Glutamatergic neuron (in vitro differentiated cells): ENCODE results near the gene HNF4A. TPM values are rescaled to one million over a fixed set of nuclear protein-coding genes. Genes with fewer than 3 reads are reported as not detected.

Experiments
- DNase-seq: peaks from one replicate; pipeline ENCODE4 v3.0.0; 2022
- H3K27ac Mint-ChIP-seq: one replicate; pipeline ENCODE4 v1.8.0; 2020; ENCODE audit warnings: mild to moderate bottlenecking, mixed read lengths, inconsistent platforms; ENCODE audit not compliant: unreplicated experiment
- H3K27me3 Mint-ChIP-seq: one replicate; pipeline ENCODE4 v1.8.0; 2020; ENCODE audit warnings: mild to moderate bottlenecking, moderate library complexity, mixed read lengths, inconsistent platforms; ENCODE audit not compliant: unreplicated experiment
- H3K36me3 Mint-ChIP-seq: one replicate; pipeline ENCODE4 v1.8.0; 2020; ENCODE audit warnings: mild to moderate bottlenecking, mixed read lengths, inconsistent platforms; ENCODE audit not compliant: unreplicated experiment
- H3K4me1 Mint-ChIP-seq: one replicate; pipeline ENCODE4 v1.8.0; 2020; ENCODE audit warnings: mild to moderate bottlenecking, low read depth, mixed read lengths, inconsistent platforms; ENCODE audit not compliant: unreplicated experiment
- H3K4me3 Mint-ChIP-seq: one replicate; pipeline ENCODE4 v1.8.0; 2020; ENCODE audit warnings: mild to moderate bottlenecking, mixed read lengths, inconsistent platforms; ENCODE audit not compliant: unreplicated experiment
- H3K9me3 Mint-ChIP-seq: one replicate; pipeline ENCODE4 v1.8.0; 2020; ENCODE audit warnings: mild to moderate bottlenecking, moderate library complexity, mixed read lengths, inconsistent platforms; ENCODE audit not compliant: unreplicated experiment
- total RNA-seq: library from RNA; stranded (reverse); fragmentation: NEBNext Ultra II Directional; extraction: Animal tissue kit (Norgen Biotek cat#: 25700); gene quantifications from one replicate; pipeline ENCODE4 v1.2.1, GENCODE V29; 2021; ENCODE audit not compliant: unreplicated experiment
- TF ChIP-seq, protein P1 (sequence below): fragments of 200-600 bp; sonication (generic); IDR thresholded peaks from one replicate; pipeline ENCODE4 v1.5.0; 2021; ENCODE audit not compliant: partially characterized antibody, unreplicated experiment

HNF4A gene
- total RNA-seq, 1 donor from 2014 or later = not detected

DNA sequence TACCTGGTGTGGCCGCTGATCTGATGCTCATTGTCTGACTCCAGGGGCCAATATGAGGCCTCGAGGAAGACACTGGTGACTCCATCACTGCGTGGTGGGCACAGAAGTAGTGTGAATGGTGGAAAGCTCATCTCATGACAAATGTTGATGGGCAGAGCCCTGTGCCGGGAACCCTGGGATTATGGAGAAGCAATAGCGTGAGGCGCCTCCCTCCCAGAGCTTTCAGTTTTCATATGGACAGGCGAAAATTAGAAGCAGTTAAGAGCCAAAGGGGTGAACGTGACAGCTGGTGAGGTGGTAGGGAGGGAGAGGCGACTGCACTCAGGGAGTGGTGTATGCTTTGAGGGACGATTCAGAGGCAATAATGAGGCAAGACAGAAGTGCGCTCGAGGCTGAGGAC is 80.9 kb downstream of the HNF4A start:
- H3K4me3 Mint-ChIP-seq = no peak overlapping the region
- H3K27ac Mint-ChIP-seq = no peak overlapping the region
- no peak for DNase-seq
- H3K27me3 Mint-ChIP-seq = peaks cover 2% of the 10 kb centered on the region
- peaks cover 4% of the 10 kb centered on the region for H3K9me3 Mint-ChIP-seq
- no peaks in the 10 kb centered on the region for H3K36me3 Mint-ChIP-seq
- no peaks in the 10 kb centered on the region for H3K4me1 Mint-ChIP-seq
- TF ChIP-seq, protein P1, sequence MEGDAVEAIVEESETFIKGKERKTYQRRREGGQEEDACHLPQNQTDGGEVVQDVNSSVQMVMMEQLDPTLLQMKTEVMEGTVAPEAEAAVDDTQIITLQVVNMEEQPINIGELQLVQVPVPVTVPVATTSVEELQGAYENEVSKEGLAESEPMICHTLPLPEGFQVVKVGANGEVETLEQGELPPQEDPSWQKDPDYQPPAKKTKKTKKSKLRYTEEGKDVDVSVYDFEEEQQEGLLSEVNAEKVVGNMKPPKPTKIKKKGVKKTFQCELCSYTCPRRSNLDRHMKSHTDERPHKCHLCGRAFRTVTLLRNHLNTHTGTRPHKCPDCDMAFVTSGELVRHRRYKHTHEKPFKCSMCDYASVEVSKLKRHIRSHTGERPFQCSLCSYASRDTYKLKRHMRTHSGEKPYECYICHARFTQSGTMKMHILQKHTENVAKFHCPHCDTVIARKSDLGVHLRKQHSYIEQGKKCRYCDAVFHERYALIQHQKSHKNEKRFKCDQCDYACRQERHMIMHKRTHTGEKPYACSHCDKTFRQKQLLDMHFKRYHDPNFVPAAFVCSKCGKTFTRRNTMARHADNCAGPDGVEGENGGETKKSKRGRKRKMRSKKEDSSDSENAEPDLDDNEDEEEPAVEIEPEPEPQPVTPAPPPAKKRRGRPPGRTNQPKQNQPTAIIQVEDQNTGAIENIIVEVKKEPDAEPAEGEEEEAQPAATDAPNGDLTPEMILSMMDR = no peak

- Mint-ChIP-seq H3K27ac (no peak overlapping the region), H3K27me3 (peaks cover 2% of the 10 kb centered on the region), H3K4me3 (no peak overlapping the region), H3K9me3 (peaks cover 4% of the 10 kb centered on the region), H3K36me3 (no peaks in the 10 kb centered on the region), H3K4me1 (no peaks in the 10 kb centered on the region)
- TF ChIP-seq, protein P1 = no peak
- DNase-seq = no peak
Measured at GRCh38 chr20:44437497-44437896, 82.0 kb downstream of the HNF4A start.

GRCh38 chr20:44438782-44439181 is 83.3 kb downstream of the HNF4A start:
- Mint-ChIP-seq H3K27me3 (peaks cover 2% of the 10 kb centered on the region), H3K27ac (no peak overlapping the region), H3K36me3 (no peaks in the 10 kb centered on the region), H3K4me1 (no peaks in the 10 kb centered on the region), H3K9me3 (peaks cover 4% of the 10 kb centered on the region), H3K4me3 (no peak overlapping the region)
- TF ChIP-seq, protein P1 = no peak
- DNase-seq = no peak

DNA sequence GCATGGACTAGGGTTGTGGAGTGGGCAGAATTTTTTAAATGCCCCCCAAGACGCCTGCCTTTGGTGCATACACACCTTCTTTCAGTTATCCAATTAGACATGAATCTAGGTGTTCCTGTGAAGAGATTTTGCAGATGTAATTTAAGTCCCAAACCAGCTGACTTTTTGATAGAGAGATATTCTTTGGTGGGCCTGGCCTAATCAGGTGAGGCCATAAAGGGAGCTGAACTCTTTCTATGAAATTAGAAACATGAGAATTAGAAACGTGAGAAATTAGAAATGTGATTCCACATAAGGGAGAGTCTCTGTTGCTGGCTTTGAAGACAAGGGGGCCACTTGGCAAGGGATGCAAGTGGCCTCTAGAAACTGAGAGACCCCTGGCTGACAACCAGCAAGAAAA is 83.8 kb downstream of the HNF4A start:
- H3K9me3 Mint-ChIP-seq = peaks cover 4% of the 10 kb centered on the region
- no peak overlapping the region for H3K27ac Mint-ChIP-seq
- H3K36me3 Mint-ChIP-seq = no peaks in the 10 kb centered on the region
- H3K4me1 Mint-ChIP-seq = no peaks in the 10 kb centered on the region
- TF ChIP-seq, protein P1 = no peak
- H3K4me3 Mint-ChIP-seq = no peak overlapping the region
- no peak for DNase-seq
- peaks cover 2% of the 10 kb centered on the region for H3K27me3 Mint-ChIP-seq

- H3K4me1 Mint-ChIP-seq = no peaks in the 10 kb centered on the region
Measured at GRCh38 chr20:44442298-44443070, 87.0 kb downstream of the HNF4A start.

More at GRCh38 chr20:44442298-44443070, 87.0 kb downstream of the HNF4A start:
- Mint-ChIP-seq H3K36me3 (no peaks in the 10 kb centered on the region), H3K27me3 (peaks cover 4% of the 10 kb centered on the region), H3K27ac (no peak overlapping the region), H3K9me3 (peaks cover 2% of the 10 kb centered on the region), H3K4me3 (no peak overlapping the region)
- TF ChIP-seq, protein P1 = no peak
- no peak for DNase-seq
